Adrenal gland (tissue), 5 donors: ENCODE data around the gene PPM1M.

ENCODE experiments used
- POLR2A ChIP-seq, 2 donors: fragments of 450-650 bp; IDR thresholded peaks; one replicate each; pipeline ENCODE4 v1.6.1; 2017; ENCODE audit warnings: antibody characterized with exemption in 2 of 2, mild to moderate bottlenecking in 2 of 2, moderate library complexity in 1 of 2
- TF ChIP-seq, protein P1 (sequence below), 6 experiments: fragments of 450-650 bp in 4 of 6; fragments of 200-600 bp in 2 of 6; sonication (generic) in 1 of 6; IDR thresholded peaks; 1 replicate in 5 of 6; 2 replicates in 1 of 6; pipeline versions ENCODE4 v1.5.1 to v1.8.0; 2016 to 2021; ENCODE audit warnings: antibody characterized with exemption in 6 of 6, mild to moderate bottlenecking in 2 of 6, moderate library complexity in 1 of 6
- donor health status: DM: no; HTN: no; CAD: no.

DNA sequence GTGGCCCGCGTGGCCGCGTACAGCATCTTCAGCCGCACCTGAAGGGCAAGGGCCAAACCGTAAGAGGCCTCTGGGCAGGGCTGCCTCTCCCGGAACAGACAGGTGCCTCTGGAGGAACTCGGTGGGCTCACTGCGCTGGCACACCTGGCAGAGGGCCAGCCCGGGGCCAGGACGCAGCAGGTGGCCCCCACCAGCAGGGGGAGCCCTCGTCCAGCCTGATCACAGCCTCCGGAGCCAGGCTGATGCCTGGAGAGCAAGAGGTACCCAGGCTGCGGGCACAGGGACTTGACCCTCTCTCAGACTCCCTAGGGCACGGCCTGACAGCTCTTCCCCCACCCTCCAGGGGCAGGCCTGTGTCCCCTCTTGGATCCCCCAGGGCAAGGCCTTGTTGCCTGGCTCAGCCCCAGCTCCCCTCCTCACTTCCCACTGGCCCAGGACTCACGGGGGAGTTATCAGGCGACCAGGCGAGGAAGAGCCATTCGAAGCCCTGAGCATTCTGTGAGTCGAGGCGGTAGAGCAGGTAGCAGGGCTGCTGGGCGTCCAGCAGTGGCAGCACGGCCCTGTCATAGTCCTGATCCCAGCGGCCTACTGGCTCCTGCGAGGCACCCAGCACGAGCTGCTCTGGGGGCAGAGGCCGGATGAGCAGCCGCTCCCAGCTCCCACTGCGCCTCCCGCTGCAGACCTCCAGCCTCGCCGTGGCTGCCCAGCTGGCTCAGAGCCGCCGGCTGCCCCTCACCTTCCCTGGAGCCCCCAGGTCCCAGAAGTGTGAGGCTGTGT, 13.9 kb upstream of the PPM1M start:
- TF ChIP-seq POLR2A (IDR thresholded peaks at IDR 0.05): no peak
- TF ChIP-seq, protein P1, sequence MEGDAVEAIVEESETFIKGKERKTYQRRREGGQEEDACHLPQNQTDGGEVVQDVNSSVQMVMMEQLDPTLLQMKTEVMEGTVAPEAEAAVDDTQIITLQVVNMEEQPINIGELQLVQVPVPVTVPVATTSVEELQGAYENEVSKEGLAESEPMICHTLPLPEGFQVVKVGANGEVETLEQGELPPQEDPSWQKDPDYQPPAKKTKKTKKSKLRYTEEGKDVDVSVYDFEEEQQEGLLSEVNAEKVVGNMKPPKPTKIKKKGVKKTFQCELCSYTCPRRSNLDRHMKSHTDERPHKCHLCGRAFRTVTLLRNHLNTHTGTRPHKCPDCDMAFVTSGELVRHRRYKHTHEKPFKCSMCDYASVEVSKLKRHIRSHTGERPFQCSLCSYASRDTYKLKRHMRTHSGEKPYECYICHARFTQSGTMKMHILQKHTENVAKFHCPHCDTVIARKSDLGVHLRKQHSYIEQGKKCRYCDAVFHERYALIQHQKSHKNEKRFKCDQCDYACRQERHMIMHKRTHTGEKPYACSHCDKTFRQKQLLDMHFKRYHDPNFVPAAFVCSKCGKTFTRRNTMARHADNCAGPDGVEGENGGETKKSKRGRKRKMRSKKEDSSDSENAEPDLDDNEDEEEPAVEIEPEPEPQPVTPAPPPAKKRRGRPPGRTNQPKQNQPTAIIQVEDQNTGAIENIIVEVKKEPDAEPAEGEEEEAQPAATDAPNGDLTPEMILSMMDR (IDR thresholded peaks at IDR 0.05): peak; percentile 84 to 94 (median 87)
